Measurements from ENCODE around the gene SUFU.

GRCh38 chr10:102658802-102659201 lies 155.0 kb downstream of the SUFU start:
- TF ChIP-seq CTCF (IDR thresholded peaks at IDR 0.05) (no peak), EZH2 (IDR thresholded peaks at IDR 0.05; ENCODE audit: borderline replicate concordance, insufficient read depth, low read depth, low read length, poor library complexity, severe bottlenecking) (no peak)

All from B cell (primary cell).